Activated naive CD4-positive, alpha-beta T cell treated with anti-CD3 and anti-CD28 coated beads, Interleukin-2, amount 50 U/mL, for 24 hours (primary cell): ENCODE data around the gene ANKRD6.

Source experiments
- H3K27ac Mint-ChIP-seq: one replicate; pipeline ENCODE4 v1.8.0; 2021; ENCODE audit warnings: mild to moderate bottlenecking, mixed read lengths
- H3K27me3 Mint-ChIP-seq: one replicate; pipeline ENCODE4 v1.8.0; 2021; ENCODE audit warnings: mixed read lengths
- H3K36me3 Mint-ChIP-seq: one replicate; pipeline ENCODE4 v1.8.0; 2021; ENCODE audit warnings: mixed read lengths
- H3K4me1 Mint-ChIP-seq: one replicate; pipeline ENCODE4 v1.8.0; 2021; ENCODE audit warnings: mixed read lengths
- H3K4me3 Mint-ChIP-seq: one replicate; pipeline ENCODE4 v1.8.0; 2021; ENCODE audit warnings: mild to moderate bottlenecking, mixed read lengths
- H3K9me3 Mint-ChIP-seq: one replicate; pipeline ENCODE4 v1.8.0; 2021; ENCODE audit warnings: mixed read lengths

ANKRD6 gene

GRCh38 chr6:89409461-89410035 lies 23.4 kb upstream of the ANKRD6 start:
- Mint-ChIP-seq H3K4me1 (peaks cover 22% of the 10 kb centered on the region), H3K36me3 (no peaks in the 10 kb centered on the region), H3K4me3 (no peak overlapping the region), H3K27ac (no peak overlapping the region), H3K27me3 (no peaks in the 10 kb centered on the region), H3K9me3 (no peaks in the 10 kb centered on the region)

- Mint-ChIP-seq H3K27me3 (peaks cover under 1% of the 10 kb centered on the region), H3K4me3 (peak overlapping the region; percentile 85), H3K4me1 (peaks cover 22% of the 10 kb centered on the region), H3K36me3 (no peaks in the 10 kb centered on the region), H3K27ac (no peak overlapping the region), H3K9me3 (no peaks in the 10 kb centered on the region)
Measured at GRCh38 chr6:89410231-89410761, 22.7 kb upstream of the ANKRD6 start.

- Mint-ChIP-seq H3K27me3 (peaks cover 4% of the 10 kb centered on the region), H3K27ac (peak overlapping the region; percentile 74)
Measured at GRCh38 chr6:89410788-89411144, 22.2 kb upstream of the ANKRD6 start.

GRCh38 chr6:89411145-89412070 lies 21.5 kb upstream of the ANKRD6 start:
- peaks cover 5% of the 10 kb centered on the region for H3K27me3 Mint-ChIP-seq
- H3K4me3 Mint-ChIP-seq: peak overlapping the region; percentile 85
- peaks cover 22% of the 10 kb centered on the region for H3K4me1 Mint-ChIP-seq
- H3K27ac Mint-ChIP-seq: peak overlapping the region; percentile 74
- no peaks in the 10 kb centered on the region for H3K36me3 Mint-ChIP-seq
- no peaks in the 10 kb centered on the region for H3K9me3 Mint-ChIP-seq

More at GRCh38 chr6:89410788-89411144, 22.2 kb upstream of the ANKRD6 start:
- no peaks in the 10 kb centered on the region for H3K9me3 Mint-ChIP-seq
- peak overlapping the region; percentile 85 for H3K4me3 Mint-ChIP-seq
- H3K36me3 Mint-ChIP-seq: no peaks in the 10 kb centered on the region
- peaks cover 22% of the 10 kb centered on the region for H3K4me1 Mint-ChIP-seq

GRCh38 chr6:89412071-89413005 lies 20.6 kb upstream of the ANKRD6 start, which contains the start of gene RRAGD:
Gene RRAGD, minus strand, starts transcription at chr6:89412273. Its CDS starts 280 bp downstream, at chr6:89411993.
- H3K4me3 Mint-ChIP-seq: peak within 1 kb of the TSS; percentile 91

GRCh38 chr6:89413006-89413400 lies 19.9 kb upstream of the ANKRD6 start:
- peaks cover 22% of the 10 kb centered on the region for H3K4me1 Mint-ChIP-seq
- H3K9me3 Mint-ChIP-seq: no peaks in the 10 kb centered on the region
- peak overlapping the region; percentile 91 for H3K27ac Mint-ChIP-seq
- H3K4me3 Mint-ChIP-seq: peak overlapping the region; percentile 91
- H3K27me3 Mint-ChIP-seq: peaks cover 8% of the 10 kb centered on the region
- H3K36me3 Mint-ChIP-seq: no peaks in the 10 kb centered on the region

More at GRCh38 chr6:89412071-89413005, 20.6 kb upstream of the ANKRD6 start, which contains the start of gene RRAGD:
- H3K27ac Mint-ChIP-seq: peak within 1 kb of the TSS; percentile 91
- peaks cover 22% of the 10 kb centered on the region for H3K4me1 Mint-ChIP-seq
- no peaks in the 10 kb centered on the region for H3K36me3 Mint-ChIP-seq
- H3K9me3 Mint-ChIP-seq: no peaks in the 10 kb centered on the region
- peaks cover 7% of the 10 kb centered on the region for H3K27me3 Mint-ChIP-seq

- peaks cover 22% of the 10 kb centered on the region for H3K4me1 Mint-ChIP-seq
- H3K9me3 Mint-ChIP-seq: no peaks in the 10 kb centered on the region
- H3K4me3 Mint-ChIP-seq: no peak overlapping the region
- no peaks in the 10 kb centered on the region for H3K36me3 Mint-ChIP-seq
- H3K27ac Mint-ChIP-seq: no peak overlapping the region
- H3K27me3 Mint-ChIP-seq: peaks cover 8% of the 10 kb centered on the region
Measured at GRCh38 chr6:89414215-89414614, 18.7 kb upstream of the ANKRD6 start.

GRCh38 chr6:89415185-89415584 lies 17.8 kb upstream of the ANKRD6 start:
- no peaks in the 10 kb centered on the region for H3K36me3 Mint-ChIP-seq
- H3K27ac Mint-ChIP-seq: no peak overlapping the region
- H3K27me3 Mint-ChIP-seq: peaks cover 8% of the 10 kb centered on the region
- H3K4me1 Mint-ChIP-seq: peaks cover 21% of the 10 kb centered on the region
- no peaks in the 10 kb centered on the region for H3K9me3 Mint-ChIP-seq
- no peak overlapping the region for H3K4me3 Mint-ChIP-seq

- Mint-ChIP-seq H3K27me3 (peaks cover 8% of the 10 kb centered on the region), H3K9me3 (no peaks in the 10 kb centered on the region), H3K4me3 (no peak overlapping the region), H3K27ac (no peak overlapping the region), H3K4me1 (peaks cover 13% of the 10 kb centered on the region), H3K36me3 (no peaks in the 10 kb centered on the region)
Measured at GRCh38 chr6:89416796-89417195, 16.2 kb upstream of the ANKRD6 start.

- Mint-ChIP-seq H3K27me3 (no peaks in the 10 kb centered on the region), H3K9me3 (no peaks in the 10 kb centered on the region), H3K4me1 (peaks cover 25% of the 10 kb centered on the region), H3K27ac (no peak overlapping the region), H3K36me3 (no peaks in the 10 kb centered on the region), H3K4me3 (no peak overlapping the region)
Measured at GRCh38 chr6:89430201-89430962, 2.6 kb upstream of the ANKRD6 start.

- Mint-ChIP-seq H3K4me1 (peaks cover 28% of the 10 kb centered on the region), H3K4me3 (peak overlapping the region; percentile 88), H3K27me3 (no peaks in the 10 kb centered on the region), H3K9me3 (no peaks in the 10 kb centered on the region), H3K36me3 (no peaks in the 10 kb centered on the region), H3K27ac (peak overlapping the region; percentile 62)
Measured at GRCh38 chr6:89433252-89434149, 549 bp downstream of the ANKRD6 start.

GRCh38 chr6:89434150-89434499 lies 1.2 kb downstream of the ANKRD6 start:
- no peaks in the 10 kb centered on the region for H3K27me3 Mint-ChIP-seq
- peak overlapping the region; percentile 62 for H3K27ac Mint-ChIP-seq
- no peaks in the 10 kb centered on the region for H3K36me3 Mint-ChIP-seq

GRCh38 chr6:89434954-89435353 lies 2.0 kb downstream of the ANKRD6 start:
- peak overlapping the region; percentile 8 for H3K27ac Mint-ChIP-seq
- H3K9me3 Mint-ChIP-seq: no peaks in the 10 kb centered on the region
- H3K27me3 Mint-ChIP-seq: no peaks in the 10 kb centered on the region
- peaks cover 28% of the 10 kb centered on the region for H3K4me1 Mint-ChIP-seq
- peak overlapping the region; percentile 19 for H3K4me3 Mint-ChIP-seq
- no peaks in the 10 kb centered on the region for H3K36me3 Mint-ChIP-seq

More at GRCh38 chr6:89434150-89434499, 1.2 kb downstream of the ANKRD6 start:
- H3K4me3 Mint-ChIP-seq: peak overlapping the region; percentile 88
- no peaks in the 10 kb centered on the region for H3K9me3 Mint-ChIP-seq
- H3K4me1 Mint-ChIP-seq: peaks cover 28% of the 10 kb centered on the region

GRCh38 chr6:89436226-89436625 lies 3.3 kb downstream of the ANKRD6 start:
- Mint-ChIP-seq H3K36me3 (no peaks in the 10 kb centered on the region), H3K9me3 (no peaks in the 10 kb centered on the region), H3K4me3 (no peak overlapping the region), H3K4me1 (peaks cover 28% of the 10 kb centered on the region), H3K27me3 (no peaks in the 10 kb centered on the region), H3K27ac (no peak overlapping the region)
